ENCODE data around the gene GDPD3.

The GDPD3 gene

DNA sequence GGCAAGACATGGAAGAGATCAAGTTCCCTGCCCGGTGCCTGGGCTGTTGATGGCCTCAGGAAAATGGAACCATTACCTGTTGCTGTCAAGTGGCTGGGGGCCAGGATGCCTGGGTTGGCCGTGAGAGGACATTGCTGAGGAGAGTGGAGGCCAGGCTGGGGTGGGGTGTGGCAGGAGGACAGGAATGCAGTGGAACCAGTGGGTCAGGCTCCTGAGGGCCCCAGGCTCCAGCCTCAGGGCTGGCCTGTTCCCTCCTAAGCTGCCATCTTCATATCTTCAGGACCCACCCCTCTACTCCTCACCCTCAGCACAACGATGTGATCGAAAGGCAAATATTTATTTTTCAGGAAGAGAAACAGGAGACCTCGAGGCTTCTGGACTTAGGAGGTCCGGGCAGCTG lies 8.8 kb downstream of the GDPD3 start:
- H3K27me3 ChIP-seq (ENCODE audit: control insufficient read depth, insufficient read depth, low read length), result no peaks in the 10 kb centered on the region
- no peaks in the 10 kb centered on the region for H3K9me3 ChIP-seq (ENCODE audit: control insufficient read depth, low read length)
- H3K4me1 ChIP-seq (ENCODE audit: control insufficient read depth, insufficient read depth, low read length), result peaks cover 18% of the 10 kb centered on the region
- no peak overlapping the region for H3K9ac ChIP-seq (ENCODE audit: low read length)
- H3K36me3 ChIP-seq (ENCODE audit: control insufficient read depth, insufficient read depth, low read length), result peaks cover 6% of the 10 kb centered on the region
- H3K4me3 ChIP-seq (ENCODE audit: low read length), result no peak overlapping the region

DNA sequence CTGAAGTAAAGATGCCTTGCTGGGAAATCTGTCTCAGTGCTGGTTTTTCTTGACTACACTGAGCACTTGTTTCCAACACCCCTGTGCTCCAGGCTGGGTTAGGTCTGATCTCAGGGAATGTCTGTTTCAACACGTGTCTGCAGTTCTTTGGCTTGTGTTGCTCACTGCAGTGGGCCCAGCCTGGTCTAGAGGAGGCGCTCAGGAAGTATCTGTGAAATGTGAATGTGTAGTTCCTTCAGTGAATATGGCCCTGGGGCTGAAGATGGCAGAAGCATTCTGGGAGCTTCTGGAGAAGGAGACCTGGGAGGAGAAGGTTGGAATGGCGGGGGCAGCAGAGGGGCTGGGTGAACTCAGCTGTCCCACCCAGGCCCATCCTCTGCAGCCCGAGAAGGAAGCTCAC lies 9.2 kb downstream of the GDPD3 start:
- peaks cover 6% of the 10 kb centered on the region for H3K36me3 ChIP-seq (ENCODE audit: control insufficient read depth, insufficient read depth, low read length)
- H3K27me3 ChIP-seq (ENCODE audit: control insufficient read depth, insufficient read depth, low read length), result no peaks in the 10 kb centered on the region
- no peak overlapping the region for H3K4me3 ChIP-seq (ENCODE audit: low read length)
- no peaks in the 10 kb centered on the region for H3K9me3 ChIP-seq (ENCODE audit: control insufficient read depth, low read length)
- H3K4me1 ChIP-seq (ENCODE audit: control insufficient read depth, insufficient read depth, low read length), result peaks cover 18% of the 10 kb centered on the region
- no peak overlapping the region for H3K9ac ChIP-seq (ENCODE audit: low read length)

DNA sequence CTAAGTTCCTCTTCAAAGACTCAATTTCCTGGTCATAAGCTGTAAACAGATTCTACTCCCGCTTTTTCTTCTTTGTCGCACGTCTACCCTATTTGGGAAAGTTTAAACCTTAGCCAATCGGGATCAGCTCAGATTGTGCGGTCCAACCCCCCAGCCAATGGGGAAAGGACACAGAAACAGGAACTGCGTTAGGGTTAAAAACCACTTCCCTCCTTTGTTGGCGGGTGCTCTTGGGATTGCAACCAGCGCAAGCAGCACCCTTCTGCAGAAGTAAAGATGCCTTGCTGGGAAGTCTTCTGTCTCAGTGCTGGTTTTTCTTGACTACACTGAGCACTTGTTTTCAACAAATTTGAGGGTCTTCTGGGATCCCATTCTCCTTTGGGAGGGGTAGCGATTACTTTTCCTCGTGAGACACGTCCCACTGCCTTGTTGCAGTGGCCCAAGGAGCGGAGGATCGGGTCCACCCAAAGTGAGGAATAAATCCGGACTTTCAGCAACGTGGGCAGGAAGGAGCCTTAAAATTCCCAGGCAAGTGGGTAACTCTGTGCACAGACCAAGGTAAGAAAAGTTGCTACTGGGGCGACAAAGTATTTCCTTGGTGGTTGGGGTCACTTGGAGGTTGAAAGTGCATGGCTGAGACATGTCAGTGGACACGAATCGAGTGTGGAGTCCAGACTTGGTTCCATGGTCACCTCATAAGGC lies 16.3 kb downstream of the GDPD3 start:
- Histone ChIP-seq H3K27me3 (ENCODE audit: control insufficient read depth, insufficient read depth, low read length) (no peaks in the 10 kb centered on the region), H3K36me3 (ENCODE audit: control insufficient read depth, insufficient read depth, low read length) (no peaks in the 10 kb centered on the region), H3K4me1 (ENCODE audit: control insufficient read depth, insufficient read depth, low read length) (peaks cover 28% of the 10 kb centered on the region), H3K9me3 (ENCODE audit: control insufficient read depth, low read length) (no peaks in the 10 kb centered on the region), H3K9ac (ENCODE audit: low read length) (peak overlapping the region; percentile 75), H3K4me3 (ENCODE audit: low read length) (peak overlapping the region; percentile 53)

DNA sequence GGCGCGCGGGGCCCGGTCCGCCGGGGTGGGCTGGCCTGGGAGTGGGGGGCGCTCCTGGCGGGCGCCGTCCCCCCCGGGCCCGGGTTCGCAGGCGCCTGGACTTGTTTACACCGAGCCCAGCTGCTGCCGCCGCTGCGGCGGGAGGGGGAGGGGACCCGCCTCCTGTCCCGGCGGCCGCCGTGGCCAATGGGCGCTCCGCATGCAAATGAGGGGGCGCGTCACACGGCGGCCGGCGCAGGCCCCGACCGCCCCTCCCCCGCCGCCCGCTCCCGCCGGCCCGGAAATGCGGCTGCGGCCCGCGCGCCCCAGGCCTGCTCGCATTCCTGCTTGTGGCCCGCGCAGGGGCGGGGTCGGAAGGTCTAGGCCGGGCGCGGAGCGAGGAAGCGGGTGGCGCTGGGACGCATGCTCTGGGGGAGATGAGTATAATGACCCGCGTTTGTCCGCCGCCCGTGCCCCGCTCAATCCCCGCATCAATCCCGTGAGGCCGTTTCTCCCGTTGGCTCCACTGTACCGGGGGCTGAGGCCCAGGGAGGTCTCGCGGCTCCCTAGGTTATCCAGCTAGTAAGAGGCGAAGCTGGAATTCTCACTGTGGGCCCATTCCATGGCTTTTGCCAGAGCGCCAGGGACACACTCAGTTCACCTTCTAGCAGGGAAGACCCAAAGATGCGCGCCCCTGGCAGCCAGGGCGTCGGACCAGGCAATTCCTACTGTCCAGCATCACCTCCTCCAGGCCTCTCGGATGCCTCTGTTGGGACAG lies 17.1 kb downstream of the GDPD3 start, which contains the start of gene YPEL3:
Gene YPEL3, minus strand, starts transcription at position 109 of the 757 bp plus-strand sequence. CDS start 731 bp downstream, outside the sequence.
- Histone ChIP-seq H3K9ac (ENCODE audit: low read length) (peak within 1 kb of the TSS; percentile 86), H3K9me3 (ENCODE audit: control insufficient read depth, low read length) (no peaks in the 10 kb centered on the region), H3K4me3 (ENCODE audit: low read length) (peak within 1 kb of the TSS; percentile 75), H3K36me3 (ENCODE audit: control insufficient read depth, insufficient read depth, low read length) (no peaks in the 10 kb centered on the region), H3K27me3 (ENCODE audit: control insufficient read depth, insufficient read depth, low read length) (no peaks in the 10 kb centered on the region), H3K4me1 (ENCODE audit: control insufficient read depth, insufficient read depth, low read length) (peaks cover 29% of the 10 kb centered on the region)

DNA sequence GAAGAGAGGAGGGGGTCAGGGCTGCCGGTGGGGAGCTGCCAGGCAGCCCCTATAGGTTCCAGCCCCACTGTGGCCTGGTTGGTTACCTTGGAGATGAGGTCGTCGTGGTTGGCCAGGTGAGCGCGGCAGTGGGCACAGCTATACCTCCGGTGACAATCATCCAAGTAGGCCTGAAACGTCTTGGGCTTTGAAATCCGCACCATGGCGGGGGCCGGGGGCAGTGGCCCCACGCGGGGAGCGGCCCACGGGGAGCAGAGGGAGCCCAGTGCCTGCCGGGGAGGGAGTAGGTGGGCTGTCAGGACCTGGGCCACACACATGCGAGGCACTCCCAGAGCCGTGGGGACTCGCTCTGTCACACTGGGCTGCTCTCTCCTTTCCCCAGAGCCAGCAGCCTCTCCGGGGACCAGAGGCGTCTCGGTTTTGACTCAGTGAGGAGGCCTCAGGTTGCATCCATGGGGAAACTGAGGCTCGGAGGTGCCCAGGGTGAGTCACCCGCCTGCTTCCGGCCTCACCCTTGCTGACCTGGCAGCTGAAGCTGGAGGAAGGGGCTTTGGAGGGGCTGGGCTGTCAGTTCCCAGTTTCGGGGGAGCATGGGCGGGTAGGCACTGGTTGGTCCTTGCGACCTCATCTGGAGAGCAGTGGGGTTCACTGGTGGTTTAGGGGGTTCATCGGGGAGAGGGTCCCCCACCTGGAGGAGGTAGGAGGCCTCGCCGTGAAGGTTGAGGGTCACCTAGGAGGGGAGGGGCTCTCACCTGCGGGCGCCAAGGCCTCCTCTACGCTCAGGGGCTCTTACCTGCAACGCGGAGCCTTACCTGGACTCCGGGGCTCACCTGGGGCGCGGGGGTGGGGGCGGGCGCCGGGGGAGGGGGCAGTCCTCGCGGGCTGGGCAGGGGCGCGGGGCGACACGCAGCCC lies 17.9 kb downstream of the GDPD3 start:
- H3K27me3 ChIP-seq (ENCODE audit: control insufficient read depth, insufficient read depth, low read length), result no peaks in the 10 kb centered on the region
- H3K36me3 ChIP-seq (ENCODE audit: control insufficient read depth, insufficient read depth, low read length), result no peaks in the 10 kb centered on the region
- H3K4me3 ChIP-seq (ENCODE audit: low read length), result peak overlapping the region; percentile 75
- H3K4me1 ChIP-seq (ENCODE audit: control insufficient read depth, insufficient read depth, low read length), result peaks cover 38% of the 10 kb centered on the region
- H3K9me3 ChIP-seq (ENCODE audit: control insufficient read depth, low read length), result no peaks in the 10 kb centered on the region
- H3K9ac ChIP-seq (ENCODE audit: low read length), result peak overlapping the region; percentile 86

DNA sequence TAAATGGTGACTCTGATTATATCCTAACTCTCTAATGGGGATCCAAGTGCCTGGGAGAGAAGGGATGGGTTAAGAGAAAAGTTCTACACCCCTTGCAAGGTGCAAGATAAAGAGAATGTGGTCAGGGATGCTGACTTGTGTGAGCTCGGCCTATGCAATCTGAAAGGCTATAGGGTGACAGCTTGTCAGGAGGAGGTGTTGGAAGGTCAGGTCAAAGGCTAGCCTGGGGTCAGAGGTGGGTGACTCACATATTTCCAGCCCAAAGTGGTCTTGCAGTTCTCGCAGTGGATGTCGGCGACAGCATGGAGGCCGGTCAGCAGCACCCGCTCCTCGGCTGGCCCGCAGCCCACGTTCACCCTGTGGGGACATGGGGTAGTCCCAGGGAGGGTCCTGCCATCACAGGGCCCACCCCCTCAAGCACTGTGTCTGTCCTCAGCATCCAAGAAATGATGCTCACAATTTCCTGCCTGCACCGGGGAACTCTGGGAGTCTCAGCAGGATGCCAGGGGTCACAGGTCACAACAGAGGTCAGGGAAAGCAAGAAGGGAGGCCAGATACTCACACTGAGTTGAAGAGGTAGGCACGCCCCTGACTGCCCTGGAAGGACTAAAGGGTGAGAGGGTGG lies 18.7 kb downstream of the GDPD3 start:
- Histone ChIP-seq H3K9ac (ENCODE audit: low read length) (peak overlapping the region; percentile 86), H3K9me3 (ENCODE audit: control insufficient read depth, low read length) (no peaks in the 10 kb centered on the region), H3K27me3 (ENCODE audit: control insufficient read depth, insufficient read depth, low read length) (no peaks in the 10 kb centered on the region), H3K4me3 (ENCODE audit: low read length) (peak overlapping the region; percentile 75), H3K4me1 (ENCODE audit: control insufficient read depth, insufficient read depth, low read length) (peaks cover 46% of the 10 kb centered on the region), H3K36me3 (ENCODE audit: control insufficient read depth, insufficient read depth, low read length) (no peaks in the 10 kb centered on the region)

DNA sequence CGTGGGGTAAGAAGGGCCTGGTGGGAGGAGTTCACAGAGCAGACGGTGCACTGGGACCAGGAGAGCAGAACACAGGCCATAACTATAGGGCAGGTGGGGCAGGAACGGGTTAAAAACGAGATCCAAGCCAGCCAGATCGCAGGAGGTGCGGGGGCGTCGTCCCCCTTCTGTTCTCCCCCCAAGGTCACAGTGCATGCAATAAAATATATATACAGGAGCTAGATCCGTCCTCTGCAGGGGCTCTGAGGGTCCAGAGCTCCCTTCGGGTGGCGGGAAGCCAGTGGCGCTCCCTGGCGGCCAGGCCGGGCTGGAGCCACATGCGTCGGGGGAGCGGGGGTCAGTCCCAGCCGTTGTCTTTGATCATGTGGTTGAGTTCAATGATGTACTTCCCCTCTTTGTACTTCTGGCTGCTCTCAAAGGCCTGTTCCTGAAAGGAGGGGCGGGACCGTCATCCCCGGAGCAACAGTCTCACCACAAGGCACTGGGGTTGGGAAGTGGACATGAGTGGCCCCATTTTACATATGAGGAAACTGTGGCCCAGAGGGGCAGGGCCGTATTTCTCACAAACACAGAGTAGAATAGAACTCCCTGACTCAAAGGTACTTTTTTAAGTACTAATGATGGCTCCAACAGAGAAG lies 20.8 kb downstream of the GDPD3 start:
- Histone ChIP-seq H3K9me3 (ENCODE audit: control insufficient read depth, low read length) (no peaks in the 10 kb centered on the region), H3K4me3 (ENCODE audit: low read length) (peak overlapping the region; percentile 88), H3K9ac (ENCODE audit: low read length) (peak overlapping the region; percentile 79), H3K27me3 (ENCODE audit: control insufficient read depth, insufficient read depth, low read length) (no peaks in the 10 kb centered on the region), H3K4me1 (ENCODE audit: control insufficient read depth, insufficient read depth, low read length) (peaks cover 46% of the 10 kb centered on the region), H3K36me3 (ENCODE audit: control insufficient read depth, insufficient read depth, low read length) (no peaks in the 10 kb centered on the region)

DNA sequence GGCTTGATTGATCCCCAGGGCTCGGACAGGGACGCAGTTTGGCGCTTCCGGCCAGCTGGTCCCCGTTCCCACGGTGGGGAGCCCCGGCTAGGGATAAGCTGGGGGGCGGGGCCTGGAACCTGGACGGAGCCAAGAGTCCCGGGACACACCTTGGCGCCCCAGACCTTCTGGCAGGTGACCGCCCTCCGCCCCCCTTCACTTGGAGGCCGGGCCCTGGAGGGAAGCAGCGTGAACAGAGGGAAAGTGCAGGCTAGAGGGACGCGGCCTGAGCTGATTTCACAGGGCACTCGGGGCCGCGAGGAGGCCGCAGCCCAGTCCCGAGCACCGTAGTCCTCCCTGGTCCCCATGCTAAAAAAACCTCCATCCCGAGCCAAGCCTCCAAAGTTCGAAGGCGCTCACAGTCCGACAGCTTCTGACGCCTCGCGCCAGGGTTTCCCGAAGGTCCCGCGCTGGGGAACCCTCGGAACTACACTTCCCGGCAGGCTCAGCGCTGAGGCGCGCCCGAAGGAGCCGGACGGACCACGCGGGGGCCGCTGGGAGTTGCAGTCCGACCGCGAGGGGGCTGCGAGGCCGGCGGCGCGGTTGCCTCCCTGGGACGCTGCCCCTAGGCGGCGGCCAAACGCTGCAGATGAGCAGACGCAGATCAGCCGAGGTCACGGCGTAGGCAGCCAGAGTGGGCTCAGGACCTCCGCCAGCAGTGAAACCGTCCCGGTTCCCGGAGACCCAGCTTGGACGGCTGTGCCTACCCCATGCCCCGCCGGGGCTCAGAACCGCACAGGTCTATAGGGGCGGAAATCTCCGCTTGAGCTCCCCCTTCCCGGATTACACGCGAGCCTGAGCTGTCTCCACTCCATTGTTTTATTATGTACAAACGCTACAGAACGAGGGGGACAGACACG lies 21.6 kb downstream of the GDPD3 start, which contains the start of gene TBX6:
Gene TBX6, minus strand, starts transcription at position 451 of the 899 bp plus-strand sequence. CDS start 731 bp downstream, outside the sequence.
- no peaks in the 10 kb centered on the region for H3K36me3 ChIP-seq (ENCODE audit: control insufficient read depth, insufficient read depth, low read length)
- H3K27me3 ChIP-seq (ENCODE audit: control insufficient read depth, insufficient read depth, low read length), result no peaks in the 10 kb centered on the region
- peak within 1 kb of the TSS; percentile 88 for H3K4me3 ChIP-seq (ENCODE audit: low read length)
- no peaks in the 10 kb centered on the region for H3K9me3 ChIP-seq (ENCODE audit: control insufficient read depth, low read length)
- H3K4me1 ChIP-seq (ENCODE audit: control insufficient read depth, insufficient read depth, low read length), result peaks cover 46% of the 10 kb centered on the region
- H3K9ac ChIP-seq (ENCODE audit: low read length), result peak within 1 kb of the TSS; percentile 79

DNA sequence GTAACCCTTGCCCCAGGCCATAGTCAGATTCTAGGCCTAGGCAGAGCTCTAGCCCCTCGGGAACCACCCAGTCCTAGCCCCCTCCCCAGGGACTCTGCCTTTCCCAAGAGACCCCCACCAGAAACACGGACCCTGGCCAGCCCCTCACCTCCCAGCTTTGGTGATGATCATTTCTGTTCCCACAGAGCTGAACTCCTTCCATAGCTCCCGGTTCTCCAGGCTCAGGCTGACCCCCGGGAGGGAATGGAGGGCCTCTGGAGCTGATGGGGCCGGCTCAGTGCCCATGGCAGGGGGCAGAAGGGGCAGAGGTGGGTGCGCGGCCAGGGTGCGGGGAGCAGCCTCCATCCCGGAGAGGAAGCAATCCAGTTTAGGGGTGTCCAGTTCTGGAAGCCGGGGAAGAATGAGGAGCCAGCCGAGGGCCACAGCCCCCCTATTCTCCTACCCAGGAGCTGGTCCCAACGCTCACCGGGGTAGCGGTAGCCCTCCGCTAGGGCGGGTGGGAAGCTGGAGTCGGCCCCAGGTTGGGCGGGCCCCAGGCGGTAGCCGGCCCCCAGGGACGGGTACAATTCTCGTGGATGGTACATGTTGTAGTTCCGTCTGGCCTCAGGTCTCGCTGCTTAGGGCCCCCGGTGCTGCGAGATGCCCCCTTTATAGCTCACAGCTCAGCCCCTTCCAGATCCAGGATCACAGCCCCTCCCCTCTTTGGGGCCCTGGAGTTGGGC lies 22.6 kb downstream of the GDPD3 start:
- Histone ChIP-seq H3K27me3 (ENCODE audit: control insufficient read depth, insufficient read depth, low read length) (no peaks in the 10 kb centered on the region), H3K9me3 (ENCODE audit: control insufficient read depth, low read length) (no peaks in the 10 kb centered on the region), H3K9ac (ENCODE audit: low read length) (peak overlapping the region; percentile 79), H3K4me3 (ENCODE audit: low read length) (no peak overlapping the region), H3K4me1 (ENCODE audit: control insufficient read depth, insufficient read depth, low read length) (peaks cover 43% of the 10 kb centered on the region), H3K36me3 (ENCODE audit: control insufficient read depth, insufficient read depth, low read length) (no peaks in the 10 kb centered on the region)
